Measurements from ENCODE around the gene FNBP1.
"Not testable (repeated sequence)": the region's sequence is repeated elsewhere in the genome, so short reads cannot be mapped to it uniquely, and the experiment has no call there.

FNBP1 gene

DNA sequence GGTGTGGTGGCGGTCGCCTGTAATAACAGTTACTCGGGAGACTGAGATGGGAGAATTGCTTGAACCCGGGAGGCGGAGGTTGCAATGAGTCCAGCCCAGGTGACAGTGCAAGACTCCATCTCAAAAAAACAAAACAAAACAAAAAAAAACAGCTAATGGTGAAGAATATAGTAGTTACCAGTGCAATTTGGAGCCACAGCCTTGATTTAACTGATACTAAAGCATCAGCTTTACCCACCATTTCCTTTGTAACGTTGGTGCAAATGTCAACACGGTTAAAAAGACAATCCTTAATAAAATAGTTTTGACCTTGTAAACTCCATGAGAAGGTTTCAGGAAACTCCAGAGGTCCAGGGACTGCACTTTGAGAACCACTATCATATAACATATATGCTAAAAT lies 41.8 kb downstream of the FNBP1 start:
- no peak for DNase-seq (ENCODE audit: low read depth)

DNA sequence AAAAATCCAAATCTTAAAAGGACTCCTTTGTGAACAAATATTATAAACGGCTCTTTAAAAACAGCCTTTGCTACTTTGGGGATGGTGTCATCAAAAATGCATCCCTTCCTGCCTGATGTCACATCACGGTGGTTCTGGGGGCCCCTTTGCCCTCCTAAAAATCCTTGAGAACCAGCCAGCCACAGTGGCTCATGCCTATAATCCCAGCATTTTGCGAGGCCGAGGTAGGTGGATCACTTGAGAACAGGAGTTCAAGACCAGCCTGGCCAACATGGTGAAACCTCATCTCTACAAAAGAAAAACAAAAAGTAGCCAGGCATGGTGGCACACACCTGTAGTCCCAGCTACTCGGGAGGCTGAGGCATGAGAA lies 43.9 kb downstream of the FNBP1 start:
- Histone ChIP-seq H3K9ac (ENCODE audit: low read length) (no peak overlapping the region), H3K27me3 (replicated peaks; ENCODE audit: control insufficient read depth, insufficient read depth, low read length) (no peaks in the 10 kb centered on the region), H3K4me3 (ENCODE audit: low read length) (no peak overlapping the region), H3K9me3 (ENCODE audit: control insufficient read depth, low read length) (no peaks in the 10 kb centered on the region), H3K4me1 (ENCODE audit: control insufficient read depth, insufficient read depth, low read length) (peaks cover 23% of the 10 kb centered on the region), H3K36me3 (ENCODE audit: control insufficient read depth, insufficient read depth, low read length, severe bottlenecking) (no peaks in the 10 kb centered on the region)
- peak; percentile 30 for DNase-seq (ENCODE audit: low read depth)

More for the DNA sequence above, 41.8 kb downstream of the FNBP1 start:
- Histone ChIP-seq H3K4me3 (ENCODE audit: low read length) (no peak overlapping the region), H3K36me3 (ENCODE audit: control insufficient read depth, insufficient read depth, low read length, severe bottlenecking) (no peaks in the 10 kb centered on the region), H3K9me3 (ENCODE audit: control insufficient read depth, low read length) (no peaks in the 10 kb centered on the region), H3K9ac (ENCODE audit: low read length) (no peak overlapping the region), H3K4me1 (ENCODE audit: control insufficient read depth, insufficient read depth, low read length) (peaks cover 5% of the 10 kb centered on the region), H3K27me3 (replicated peaks; ENCODE audit: control insufficient read depth, insufficient read depth, low read length) (no peaks in the 10 kb centered on the region)

DNA sequence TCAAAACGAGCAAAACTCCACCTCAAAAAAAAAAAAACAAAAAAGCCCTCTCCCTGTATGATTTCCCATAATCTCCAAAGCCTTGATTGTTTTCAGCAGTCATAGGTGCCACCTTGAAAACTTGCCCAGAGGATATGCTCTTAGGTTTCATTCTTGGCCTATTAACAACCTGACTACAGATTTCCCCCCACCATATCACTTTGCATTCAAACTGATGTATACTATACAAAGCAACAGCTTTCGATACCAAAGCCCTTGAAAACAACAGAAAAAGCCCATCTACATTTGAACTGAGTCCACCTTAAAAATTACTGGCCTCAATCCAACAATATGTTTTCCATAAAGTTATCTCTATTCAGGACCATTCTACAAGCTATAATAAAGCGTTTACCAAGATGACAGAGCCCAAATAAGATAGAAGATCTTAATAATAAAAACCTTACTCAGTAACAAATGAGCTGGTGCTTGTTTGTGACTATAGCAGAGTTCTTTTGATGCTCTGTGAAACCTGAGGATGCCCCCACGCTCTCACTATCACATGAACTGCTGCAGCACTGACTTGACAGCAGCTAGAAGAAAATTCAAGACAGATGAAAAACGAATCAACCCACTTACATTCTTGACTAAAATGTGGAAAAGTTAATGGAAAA lies 44.4 kb downstream of the FNBP1 start:
- H3K4me3 ChIP-seq (ENCODE audit: low read length) = no peak overlapping the region
- H3K9me3 ChIP-seq (ENCODE audit: control insufficient read depth, low read length) = no peaks in the 10 kb centered on the region
- DNase-seq (ENCODE audit: low read depth) = peak; percentile 36
- peaks cover 23% of the 10 kb centered on the region for H3K4me1 ChIP-seq (ENCODE audit: control insufficient read depth, insufficient read depth, low read length)
- H3K9ac ChIP-seq (ENCODE audit: low read length) = no peak overlapping the region
- no peaks in the 10 kb centered on the region for H3K27me3 ChIP-seq (replicated peaks; ENCODE audit: control insufficient read depth, insufficient read depth, low read length)
- no peaks in the 10 kb centered on the region for H3K36me3 ChIP-seq (ENCODE audit: control insufficient read depth, insufficient read depth, low read length, severe bottlenecking)

DNA sequence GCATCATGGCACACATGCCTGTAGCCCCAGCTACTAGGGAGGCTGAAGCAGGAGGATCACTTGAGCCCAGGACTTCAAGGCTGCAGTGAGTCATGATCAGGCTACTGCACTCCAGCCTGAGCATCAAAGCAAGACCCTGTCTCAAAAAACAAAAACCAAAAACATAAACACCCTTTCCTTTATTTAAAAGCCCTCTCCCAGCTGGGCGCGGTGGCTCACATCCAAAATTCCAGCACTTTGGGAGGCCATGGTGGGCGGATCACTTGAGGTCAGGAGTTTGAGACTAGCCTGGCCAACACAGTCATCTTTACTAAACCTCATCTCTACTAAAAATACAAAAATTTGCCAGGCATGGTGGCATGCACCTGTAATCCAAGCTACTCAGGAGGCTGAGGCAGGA lies 45.3 kb downstream of the FNBP1 start:
- not testable (repeated sequence) for H3K9ac ChIP-seq (ENCODE audit: low read length); H3K27me3 ChIP-seq (replicated peaks; ENCODE audit: control insufficient read depth, insufficient read depth, low read length); H3K36me3 ChIP-seq (ENCODE audit: control insufficient read depth, insufficient read depth, low read length, severe bottlenecking); H3K4me3 ChIP-seq (ENCODE audit: low read length); DNase-seq (ENCODE audit: low read depth); H3K9me3 ChIP-seq (ENCODE audit: control insufficient read depth, low read length)
- H3K4me1 ChIP-seq (ENCODE audit: control insufficient read depth, insufficient read depth, low read length) = peaks cover 23% of the 10 kb centered on the region

DNA sequence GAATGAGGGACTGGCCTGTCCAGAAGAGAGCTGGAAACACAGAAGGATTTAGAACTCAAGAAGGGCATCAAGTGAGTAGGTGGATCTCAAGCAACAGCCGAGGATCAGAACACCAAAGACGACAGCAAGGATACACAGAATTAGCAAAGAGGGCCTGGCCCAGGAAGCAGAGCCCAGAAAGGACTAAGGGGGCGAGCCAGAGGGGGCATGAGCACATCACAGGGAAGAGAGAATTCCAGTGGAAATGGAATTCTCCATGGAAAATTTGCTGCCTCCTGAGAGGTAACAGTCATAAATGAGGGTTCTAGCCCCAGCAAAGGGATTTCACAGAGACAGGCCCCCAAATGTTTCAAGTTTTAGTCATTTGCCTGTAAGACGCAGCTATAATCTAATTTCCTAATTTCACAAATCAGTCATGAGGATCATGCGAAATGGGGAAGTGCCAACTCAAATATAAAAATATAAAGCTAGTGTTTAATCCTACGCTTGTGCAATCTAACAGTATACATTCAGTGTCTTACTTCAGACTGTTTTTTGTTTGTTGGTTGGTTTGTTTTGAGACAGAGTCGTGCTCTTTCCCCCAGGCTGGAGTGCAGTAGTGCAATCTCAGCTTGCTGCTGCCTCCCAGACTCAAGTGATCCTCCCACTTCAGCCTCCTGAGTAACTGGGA lies 46.7 kb downstream of the FNBP1 start:
- Histone ChIP-seq H3K27me3 (replicated peaks; ENCODE audit: control insufficient read depth, insufficient read depth, low read length) (no peaks in the 10 kb centered on the region), H3K9me3 (ENCODE audit: control insufficient read depth, low read length) (no peaks in the 10 kb centered on the region), H3K36me3 (ENCODE audit: control insufficient read depth, insufficient read depth, low read length, severe bottlenecking) (no peaks in the 10 kb centered on the region), H3K9ac (ENCODE audit: low read length) (peak overlapping the region; percentile 19), H3K4me3 (ENCODE audit: low read length) (peak overlapping the region; percentile 31), H3K4me1 (ENCODE audit: control insufficient read depth, insufficient read depth, low read length) (peaks cover 23% of the 10 kb centered on the region)
- DNase-seq (ENCODE audit: low read depth) = peak; percentile 83

DNA sequence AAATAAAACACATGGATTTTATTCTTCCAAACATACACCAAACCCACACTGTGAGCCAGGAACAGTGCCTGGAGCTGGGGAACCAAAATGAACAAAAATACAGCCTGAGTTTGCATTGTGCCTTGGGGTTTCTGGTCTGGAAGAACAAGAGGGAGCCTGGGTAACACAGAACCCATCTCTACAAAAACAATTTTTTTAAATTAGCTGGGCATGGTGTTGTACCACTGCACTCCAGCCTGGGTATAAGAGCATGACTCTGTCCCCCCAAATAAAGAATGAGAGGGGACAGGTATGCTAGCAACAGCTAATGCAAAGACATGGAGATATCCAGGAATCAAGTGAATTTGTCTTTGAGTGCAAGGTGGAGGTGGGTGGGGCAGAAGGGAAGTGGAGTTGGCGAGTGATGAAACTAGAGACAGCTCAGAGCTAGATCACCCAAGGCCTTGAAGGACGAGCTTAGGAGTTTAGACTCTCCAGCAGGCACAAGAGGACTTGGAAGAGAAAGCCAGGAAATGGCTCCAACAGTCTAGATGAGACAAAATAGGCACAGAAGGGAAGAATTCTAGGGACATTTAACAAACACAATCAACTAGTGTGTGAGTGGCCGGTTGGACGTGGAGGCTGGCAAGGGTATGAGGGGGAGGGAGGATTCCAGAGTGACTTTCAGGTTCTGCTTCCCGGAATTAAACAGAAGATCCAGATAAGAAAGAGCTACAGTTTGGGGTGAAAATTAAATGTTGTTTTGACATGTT lies 47.4 kb downstream of the FNBP1 start:
- Histone ChIP-seq H3K9ac (ENCODE audit: low read length) (peak overlapping the region; percentile 28), H3K4me3 (ENCODE audit: low read length) (peak overlapping the region; percentile 31), H3K36me3 (ENCODE audit: control insufficient read depth, insufficient read depth, low read length, severe bottlenecking) (no peaks in the 10 kb centered on the region), H3K4me1 (ENCODE audit: control insufficient read depth, insufficient read depth, low read length) (peaks cover 25% of the 10 kb centered on the region), H3K27me3 (replicated peaks; ENCODE audit: control insufficient read depth, insufficient read depth, low read length) (no peaks in the 10 kb centered on the region), H3K9me3 (ENCODE audit: control insufficient read depth, low read length) (no peaks in the 10 kb centered on the region)
- peak; percentile 42 for DNase-seq (ENCODE audit: low read depth)

DNA sequence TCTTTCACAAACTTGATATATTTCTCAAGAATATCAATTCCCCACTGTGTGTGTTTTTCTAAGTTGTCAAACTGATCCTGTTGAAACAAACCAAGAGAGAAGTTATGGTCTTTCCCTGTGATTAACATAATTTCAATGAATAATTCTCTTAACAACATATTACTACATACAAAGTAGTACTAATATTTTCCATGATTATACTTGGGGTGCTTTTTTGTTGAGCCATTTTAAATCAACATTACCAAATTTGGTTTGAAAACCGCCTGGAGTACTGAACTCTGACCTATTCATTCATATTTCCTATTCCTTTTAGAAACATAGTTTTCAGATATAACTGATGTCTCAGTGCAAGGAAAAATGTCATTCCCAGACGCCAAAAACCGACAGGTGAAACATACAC lies 48.1 kb downstream of the FNBP1 start:
- Histone ChIP-seq H3K9ac (ENCODE audit: low read length) (peak overlapping the region; percentile 28), H3K4me1 (ENCODE audit: control insufficient read depth, insufficient read depth, low read length) (peaks cover 30% of the 10 kb centered on the region), H3K9me3 (ENCODE audit: control insufficient read depth, low read length) (no peaks in the 10 kb centered on the region), H3K36me3 (ENCODE audit: control insufficient read depth, insufficient read depth, low read length, severe bottlenecking) (no peaks in the 10 kb centered on the region), H3K27me3 (replicated peaks; ENCODE audit: control insufficient read depth, insufficient read depth, low read length) (no peaks in the 10 kb centered on the region), H3K4me3 (ENCODE audit: low read length) (no peak overlapping the region)
- peak; percentile 44 for DNase-seq (ENCODE audit: low read depth)

DNA sequence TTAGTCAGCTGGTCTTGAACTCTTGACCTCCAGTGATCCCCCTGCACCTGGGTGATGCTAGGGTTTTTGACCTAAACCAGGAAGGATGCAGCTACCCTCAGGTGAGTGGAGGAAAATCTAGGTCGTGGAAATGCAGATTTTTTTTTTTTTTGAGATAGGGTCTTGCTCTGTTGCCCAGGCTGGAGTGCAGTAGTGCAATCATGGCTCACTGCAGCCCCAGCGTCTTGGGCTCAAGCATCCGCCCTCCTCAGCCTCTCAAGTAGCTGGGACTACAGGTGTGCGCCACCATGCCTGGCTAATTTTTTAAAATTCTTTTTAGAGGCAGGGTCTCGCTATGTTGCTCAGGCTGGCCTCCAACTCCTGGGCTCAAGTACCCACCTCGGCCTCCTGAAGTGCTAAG lies 51.9 kb downstream of the FNBP1 start:
- H3K4me3 ChIP-seq (ENCODE audit: low read length); H3K9me3 ChIP-seq (ENCODE audit: control insufficient read depth, low read length); H3K27me3 ChIP-seq (replicated peaks; ENCODE audit: control insufficient read depth, insufficient read depth, low read length); DNase-seq (ENCODE audit: low read depth); H3K36me3 ChIP-seq (ENCODE audit: control insufficient read depth, insufficient read depth, low read length, severe bottlenecking); H3K9ac ChIP-seq (ENCODE audit: low read length): not testable (repeated sequence)
- peaks cover 31% of the 10 kb centered on the region for H3K4me1 ChIP-seq (ENCODE audit: control insufficient read depth, insufficient read depth, low read length)

DNA sequence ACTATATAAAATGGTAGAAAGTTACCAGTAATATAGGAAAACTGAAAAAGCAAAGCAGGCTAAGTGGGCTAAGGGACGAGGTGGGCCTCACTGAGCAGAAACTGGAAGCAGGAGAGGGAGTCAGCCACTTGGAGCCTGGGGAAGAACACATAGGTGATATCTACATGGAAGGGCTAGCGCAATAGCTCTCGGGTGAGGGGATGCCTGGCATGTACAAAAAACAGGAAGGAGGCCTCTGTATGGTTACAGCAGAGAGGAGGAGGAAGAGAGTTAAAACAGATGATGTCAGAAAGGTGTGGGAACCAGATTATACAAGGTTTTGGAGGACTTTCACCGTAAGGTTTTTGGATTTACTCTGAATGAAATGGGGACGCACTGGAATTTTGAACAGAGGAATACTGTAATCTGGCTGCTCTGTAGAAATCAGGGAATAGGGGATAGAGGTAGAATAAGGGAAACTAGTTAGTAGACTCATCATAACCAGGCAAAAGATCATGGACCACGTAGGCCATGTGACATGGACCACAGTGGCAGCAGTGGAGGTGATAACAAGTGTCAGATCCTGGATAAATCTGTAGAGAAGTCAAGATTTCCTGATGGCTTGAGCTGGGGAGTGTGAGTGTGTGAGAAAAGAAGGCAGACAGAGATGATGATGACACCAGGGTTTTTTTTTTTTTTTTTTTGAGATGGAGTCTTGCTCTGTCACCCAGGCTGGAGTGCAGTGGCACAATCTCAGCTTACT lies 52.5 kb downstream of the FNBP1 start:
- peaks cover 24% of the 10 kb centered on the region for H3K4me1 ChIP-seq (ENCODE audit: control insufficient read depth, insufficient read depth, low read length)
- no peaks in the 10 kb centered on the region for H3K36me3 ChIP-seq (ENCODE audit: control insufficient read depth, insufficient read depth, low read length, severe bottlenecking)
- H3K4me3 ChIP-seq (ENCODE audit: low read length) = no peak overlapping the region
- no peaks in the 10 kb centered on the region for H3K9me3 ChIP-seq (ENCODE audit: control insufficient read depth, low read length)
- H3K9ac ChIP-seq (ENCODE audit: low read length) = no peak overlapping the region
- DNase-seq (ENCODE audit: low read depth) = peak; percentile 32
- H3K27me3 ChIP-seq (replicated peaks; ENCODE audit: control insufficient read depth, insufficient read depth, low read length) = no peaks in the 10 kb centered on the region

DNA sequence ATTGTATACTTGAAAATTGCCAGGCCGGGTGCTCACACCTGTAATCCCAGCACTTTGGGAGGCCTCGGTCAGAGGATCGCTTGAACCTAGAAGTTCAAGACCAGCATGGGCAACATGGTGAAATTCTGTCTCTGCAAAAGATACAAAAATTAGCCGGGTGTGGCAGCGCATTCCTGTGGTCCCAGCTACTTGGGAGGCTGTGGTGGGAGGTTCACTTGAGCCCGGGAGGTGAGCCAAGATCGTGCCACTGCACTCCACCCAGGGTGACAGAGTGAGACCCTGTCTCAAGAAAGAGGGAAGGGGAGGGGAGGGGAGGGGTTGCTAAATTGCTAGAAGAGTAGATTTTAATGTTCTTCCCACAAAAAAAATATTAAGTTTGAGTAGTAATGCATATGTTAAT lies 53.2 kb downstream of the FNBP1 start:
- Histone ChIP-seq H3K27me3 (replicated peaks; ENCODE audit: control insufficient read depth, insufficient read depth, low read length) (no peaks in the 10 kb centered on the region), H3K4me1 (ENCODE audit: control insufficient read depth, insufficient read depth, low read length) (peaks cover 17% of the 10 kb centered on the region), H3K9me3 (ENCODE audit: control insufficient read depth, low read length) (no peaks in the 10 kb centered on the region), H3K9ac (ENCODE audit: low read length) (no peak overlapping the region), H3K4me3 (ENCODE audit: low read length) (no peak overlapping the region), H3K36me3 (ENCODE audit: control insufficient read depth, insufficient read depth, low read length, severe bottlenecking) (no peaks in the 10 kb centered on the region)
- peak; percentile 80 for DNase-seq (ENCODE audit: low read depth)

DNA sequence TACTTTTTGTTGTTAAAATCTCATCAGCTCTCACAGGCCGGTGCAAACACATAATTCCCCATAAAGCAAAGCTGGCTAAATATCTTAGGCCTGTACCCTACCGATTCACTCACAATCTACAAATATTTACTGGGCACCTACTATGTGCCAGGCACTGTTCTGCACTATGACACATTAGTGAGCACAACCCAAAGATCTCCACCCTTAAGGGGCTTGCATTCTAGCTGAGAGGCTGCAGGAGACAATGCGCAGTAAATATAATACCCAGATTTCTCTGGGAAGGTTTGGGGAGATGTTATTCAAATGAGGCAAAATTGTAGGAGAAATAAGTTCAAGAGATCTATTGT lies 53.7 kb downstream of the FNBP1 start:
- no peaks in the 10 kb centered on the region for H3K27me3 ChIP-seq (replicated peaks; ENCODE audit: control insufficient read depth, insufficient read depth, low read length)
- H3K9me3 ChIP-seq (ENCODE audit: control insufficient read depth, low read length) = no peaks in the 10 kb centered on the region

More for the DNA sequence above, 53.7 kb downstream of the FNBP1 start:
- DNase-seq (ENCODE audit: low read depth) = no peak
- H3K9ac ChIP-seq (ENCODE audit: low read length) = no peak overlapping the region
- H3K36me3 ChIP-seq (ENCODE audit: control insufficient read depth, insufficient read depth, low read length, severe bottlenecking) = no peaks in the 10 kb centered on the region
- H3K4me1 ChIP-seq (ENCODE audit: control insufficient read depth, insufficient read depth, low read length) = peaks cover 15% of the 10 kb centered on the region
- no peak overlapping the region for H3K4me3 ChIP-seq (ENCODE audit: low read length)

Data from adipocyte (in vitro differentiated cells).